GM10847 (cell line): Measurements from ENCODE around the gene MUC5AC.

Experiments used
- POLR2A ChIP-seq: IDR thresholded peaks from 2 replicates; pipeline ENCODE4 v1.6.1; 2011; ENCODE audit not compliant: insufficient read length; ENCODE audit errors: extremely low read depth

MUC5AC gene

DNA sequence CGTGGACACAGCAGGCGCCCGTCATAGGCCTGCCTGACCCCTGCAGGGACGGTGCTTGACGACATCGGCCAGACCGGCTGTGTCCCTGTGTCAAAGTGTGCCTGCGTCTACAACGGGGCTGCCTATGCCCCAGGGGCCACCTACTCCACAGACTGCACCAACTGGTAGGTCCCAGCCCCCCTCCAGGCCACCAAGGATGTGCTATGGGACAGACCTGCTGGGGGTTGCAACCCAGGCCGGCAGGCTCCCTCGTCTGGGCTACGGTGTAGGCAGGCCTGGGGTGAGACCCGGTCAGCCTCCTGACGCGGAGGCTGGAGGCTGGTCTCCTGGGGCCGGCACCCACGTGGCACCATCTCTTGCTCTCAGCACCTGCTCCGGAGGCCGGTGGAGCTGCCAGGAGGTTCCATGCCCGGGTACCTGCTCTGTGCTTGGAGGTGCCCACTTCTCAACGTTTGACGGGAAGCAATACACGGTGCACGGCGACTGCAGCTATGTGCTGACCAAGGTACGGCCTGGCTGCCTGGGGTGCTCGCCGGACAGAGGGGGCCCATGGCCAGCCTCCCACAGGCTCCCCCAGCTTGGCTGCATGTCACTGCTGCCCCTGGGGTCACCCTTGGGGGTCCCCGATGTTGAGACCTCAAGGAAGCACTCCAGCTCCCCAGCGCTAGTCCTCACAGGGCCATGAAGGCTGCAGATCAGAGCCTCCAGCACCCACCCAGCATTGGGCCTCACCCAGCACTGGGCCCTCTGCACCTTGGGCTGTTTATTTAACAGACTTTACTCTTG lies 7.7 kb downstream of the MUC5AC start:
- no peak for TF ChIP-seq POLR2A

DNA sequence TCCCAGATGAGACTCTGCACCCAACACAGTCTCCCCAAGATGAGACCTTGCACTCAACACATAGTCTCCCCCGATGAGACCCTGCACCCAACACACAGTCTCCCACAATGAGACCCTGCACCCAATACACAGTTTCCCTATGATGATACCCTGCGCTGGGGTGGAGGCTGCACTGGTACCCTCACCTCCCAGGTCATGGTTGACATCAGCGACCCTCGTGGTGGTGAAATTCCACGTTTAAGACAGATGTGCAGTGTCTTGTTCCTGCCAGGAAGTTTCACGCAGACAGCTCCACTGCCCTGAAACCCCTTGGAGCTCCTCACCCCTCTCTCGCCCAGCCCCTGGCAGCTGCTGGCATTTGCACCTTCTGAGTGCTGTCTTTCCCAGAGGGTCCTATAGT lies 9.5 kb downstream of the MUC5AC start:
- TF ChIP-seq POLR2A = no peak

DNA sequence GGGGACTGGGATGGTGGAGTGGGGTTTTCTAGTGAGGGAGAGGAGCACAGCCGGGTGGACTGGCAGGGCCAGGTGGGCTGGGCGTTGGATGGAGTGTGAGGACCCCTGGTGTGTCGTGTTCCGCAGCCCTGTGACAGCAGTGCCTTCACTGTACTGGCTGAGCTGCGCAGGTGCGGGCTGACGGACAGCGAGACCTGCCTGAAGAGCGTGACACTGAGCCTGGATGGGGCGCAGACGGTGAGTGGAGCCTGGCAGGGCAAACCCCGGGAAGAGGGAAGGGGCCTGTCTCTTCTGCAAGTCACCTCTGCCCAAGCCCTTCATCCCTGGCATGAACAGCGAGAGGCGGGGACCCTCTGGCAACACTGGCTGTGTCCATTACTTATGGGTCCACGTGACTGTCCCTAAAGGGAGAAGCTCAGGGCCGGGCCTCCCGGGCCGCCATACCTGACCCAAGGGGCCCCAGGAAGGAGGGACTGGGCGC lies 10.0 kb downstream of the MUC5AC start:
- no peak for TF ChIP-seq POLR2A

- no peak for TF ChIP-seq POLR2A
These were observed 10.5 kb downstream of the MUC5AC start for GRCh38 chr11:1168256-1168655.

DNA sequence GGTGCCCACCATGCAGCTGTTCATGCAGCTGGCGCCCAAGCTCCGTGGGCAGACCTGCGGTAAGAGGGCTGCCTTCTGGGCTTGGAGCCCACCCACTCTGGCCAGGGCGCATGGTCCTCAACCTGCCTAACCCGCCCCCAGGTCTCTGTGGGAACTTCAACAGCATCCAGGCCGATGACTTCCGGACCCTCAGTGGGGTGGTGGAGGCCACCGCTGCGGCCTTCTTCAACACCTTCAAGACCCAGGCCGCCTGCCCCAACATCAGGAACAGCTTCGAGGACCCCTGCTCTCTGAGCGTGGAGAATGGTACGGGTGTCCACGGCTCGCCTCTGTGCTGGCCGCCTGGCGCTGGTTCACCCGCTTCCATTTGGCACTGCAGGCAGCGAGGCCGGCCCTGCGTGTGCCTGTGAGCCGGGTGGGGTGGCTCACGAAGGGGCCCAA lies 11.0 kb downstream of the MUC5AC start:
- no peak for TF ChIP-seq POLR2A

- TF ChIP-seq POLR2A = no peak
These were observed 13.7 kb downstream of the MUC5AC start for GRCh38 chr11:1171223-1171984.

DNA sequence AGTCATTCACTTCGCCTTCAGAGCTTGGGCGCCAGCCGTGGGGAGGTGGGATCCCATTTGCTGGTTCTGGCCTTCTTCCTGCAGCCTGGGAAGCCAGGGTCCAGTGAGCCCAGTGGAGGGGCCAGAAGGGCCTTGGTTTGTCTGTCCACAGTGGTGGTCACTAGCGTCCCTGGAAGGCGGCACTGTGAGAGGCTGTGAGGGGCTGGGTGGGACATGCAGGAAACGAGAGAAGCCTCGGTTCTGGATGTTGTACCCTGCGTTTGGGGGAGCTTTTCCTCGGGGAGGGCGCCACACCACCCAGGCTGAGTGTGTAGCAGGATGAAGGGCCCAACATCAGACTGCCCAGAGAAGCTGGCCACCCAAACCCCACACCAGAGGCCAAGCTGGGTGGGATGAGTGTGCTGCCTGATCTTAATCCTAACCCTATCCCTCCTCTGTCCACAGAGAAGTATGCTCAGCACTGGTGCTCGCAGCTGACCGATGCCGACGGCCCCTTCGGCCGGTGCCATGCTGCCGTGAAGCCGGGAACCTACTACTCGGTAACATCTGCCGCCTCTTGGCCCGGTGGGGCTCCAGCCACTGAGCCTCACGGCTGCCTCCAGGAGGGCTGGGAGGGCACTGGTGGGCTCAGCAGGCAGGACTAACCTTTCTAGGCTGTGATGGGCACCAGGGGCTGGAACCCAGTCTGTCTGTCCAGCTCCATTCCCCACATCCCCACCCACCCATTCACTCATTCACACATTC lies 14.4 kb downstream of the MUC5AC start:
- no peak for TF ChIP-seq POLR2A

DNA sequence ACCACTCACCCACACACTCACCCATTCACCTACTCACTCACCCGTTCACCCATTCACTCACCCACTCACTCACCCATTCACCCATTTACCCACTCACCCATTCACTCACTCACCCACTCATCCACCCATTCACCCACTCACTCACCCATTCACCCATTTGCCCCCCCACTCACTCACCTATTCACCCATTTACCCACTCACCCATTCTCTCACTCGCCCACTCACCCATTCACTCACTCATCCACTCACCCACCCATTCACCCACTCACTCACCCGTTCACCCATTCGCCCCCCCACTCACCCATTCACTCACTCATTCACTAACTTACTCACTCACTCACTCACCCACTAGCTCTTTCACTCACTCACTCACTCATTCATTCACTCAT lies 15.0 kb downstream of the MUC5AC start:
- no peak for TF ChIP-seq POLR2A

DNA sequence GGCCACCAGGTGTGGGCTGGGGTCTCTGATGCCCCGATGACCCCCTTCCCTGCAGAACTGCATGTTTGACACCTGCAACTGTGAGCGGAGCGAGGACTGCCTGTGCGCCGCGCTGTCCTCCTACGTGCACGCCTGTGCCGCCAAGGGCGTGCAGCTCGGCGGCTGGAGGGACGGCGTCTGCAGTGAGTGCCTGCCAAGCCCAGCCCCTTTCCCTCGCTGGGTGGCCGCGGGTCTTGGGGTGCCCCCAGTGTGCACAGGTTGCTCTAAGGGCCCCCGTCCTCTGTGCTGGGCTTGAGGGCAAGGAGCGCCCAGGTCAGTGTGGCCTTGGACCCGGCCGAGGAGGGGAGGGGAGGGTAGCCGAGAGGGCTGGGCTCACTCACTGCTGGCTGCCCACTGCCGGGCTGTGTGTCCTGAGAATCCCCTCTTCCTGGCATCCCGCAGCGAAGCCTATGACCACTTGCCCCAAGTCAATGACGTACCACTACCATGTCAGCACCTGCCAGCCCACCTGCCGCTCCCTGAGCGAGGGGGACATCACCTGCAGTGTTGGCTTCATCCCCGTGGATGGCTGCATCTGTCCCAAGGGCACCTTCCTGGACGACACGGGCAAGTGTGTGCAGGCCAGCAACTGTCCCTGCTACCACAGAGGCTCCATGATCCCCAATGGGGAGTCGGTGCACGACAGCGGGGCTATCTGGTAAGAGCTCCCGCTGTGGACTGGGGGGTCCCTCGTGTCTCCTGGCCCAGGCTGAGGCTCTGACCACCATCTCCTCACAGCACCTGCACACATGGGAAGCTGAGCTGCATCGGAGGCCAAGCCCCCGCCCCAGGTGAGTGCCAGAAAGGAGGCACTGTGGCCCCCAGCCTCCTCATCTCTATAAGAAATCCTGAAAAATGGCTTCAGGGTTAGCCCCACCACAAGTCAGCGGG lies 17.0 kb downstream of the MUC5AC start:
- no peak for TF ChIP-seq POLR2A

- no peak for TF ChIP-seq POLR2A
These were observed 17.9 kb downstream of the MUC5AC start for GRCh38 chr11:1175461-1176223.

GRCh38 chr11:1176224-1177019 lies 18.7 kb downstream of the MUC5AC start:
- no peak for TF ChIP-seq POLR2A

DNA sequence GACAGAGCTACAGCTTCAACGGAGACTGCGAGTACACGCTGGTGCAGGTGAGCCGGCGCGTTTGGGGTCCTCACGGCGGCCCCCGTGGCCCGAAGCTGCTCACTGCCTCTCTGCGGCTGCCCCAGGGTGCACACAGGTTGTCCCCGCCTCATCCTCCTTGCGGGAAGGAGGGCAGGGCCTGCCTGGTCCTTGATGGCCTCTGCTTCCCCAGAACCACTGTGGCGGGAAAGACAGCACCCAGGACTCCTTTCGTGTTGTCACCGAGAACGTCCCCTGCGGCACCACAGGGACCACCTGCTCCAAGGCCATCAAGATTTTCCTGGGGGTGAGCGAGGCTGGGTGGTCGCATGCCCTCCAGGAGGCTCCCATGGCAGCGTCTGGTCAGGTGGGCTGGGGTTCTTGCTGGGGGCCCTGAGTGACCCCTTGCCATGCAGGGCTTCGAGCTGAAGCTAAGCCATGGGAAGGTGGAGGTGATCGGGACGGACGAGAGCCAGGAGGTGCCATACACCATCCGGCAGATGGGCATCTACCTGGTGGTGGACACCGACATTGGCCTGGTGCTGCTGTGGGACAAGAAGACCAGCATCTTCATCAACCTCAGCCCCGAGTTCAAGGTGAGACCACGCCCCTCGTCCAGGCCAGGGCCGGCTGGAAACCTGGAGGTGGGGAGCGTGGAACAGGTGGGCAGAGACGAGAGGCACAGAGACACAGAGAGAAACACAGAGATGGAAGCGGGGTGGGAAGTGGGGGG lies 19.4 kb downstream of the MUC5AC start:
- TF ChIP-seq POLR2A = no peak

GRCh38 chr11:1177771-1178090 lies 20.0 kb downstream of the MUC5AC start:
- TF ChIP-seq POLR2A = no peak
